ENCODE results near the gene GPR137.
A peak's percentile ranks its signal among the peaks of the same experiment; 100 is the strongest.
"Not testable (repeated sequence)": the region's sequence is repeated elsewhere in the genome, so short reads cannot be mapped to it uniquely, and the experiment has no call there.

Gene GPR137

GRCh38 chr11:64284962-64285884 is at the start of gene GPR137:
Gene GPR137 (plus strand): TSS chr11:64285848. CDS start chr11:64286525, 677 bp downstream.
- DNase-seq (ENCODE audit: low spot score), result peak; percentile 87

- DNase-seq (ENCODE audit: low spot score), result no peak
Measured at GRCh38 chr11:64237484-64237951, 48.1 kb upstream of the GPR137 start.

GRCh38 chr11:64238076-64238475 is 47.6 kb upstream of the GPR137 start:
- no peak for DNase-seq (ENCODE audit: low spot score)

- no peak for DNase-seq (ENCODE audit: low spot score)
Measured at GRCh38 chr11:64238999-64239398, 46.6 kb upstream of the GPR137 start.

GRCh38 chr11:64239662-64240434 is 45.8 kb upstream of the GPR137 start:
- no peak for DNase-seq (ENCODE audit: low spot score)

GRCh38 chr11:64240435-64241240 is 45.0 kb upstream of the GPR137 start, which contains the start of gene FKBP2:
Gene FKBP2 (plus strand): TSS chr11:64241095. CDS start chr11:64242388, 1,293 bp downstream.
- DNase-seq (ENCODE audit: low spot score), result peak; percentile 97

- DNase-seq (ENCODE audit: low spot score), result peak; percentile 99
Measured at GRCh38 chr11:64241241-64241490, 44.5 kb upstream of the GPR137 start.

GRCh38 chr11:64241491-64242374 is 43.9 kb upstream of the GPR137 start:
- no peak for DNase-seq (ENCODE audit: low spot score)

- no peak for DNase-seq (ENCODE audit: low spot score)
Measured at GRCh38 chr11:64243236-64243854, 42.3 kb upstream of the GPR137 start.

GRCh38 chr11:64244107-64244506 is 41.5 kb upstream of the GPR137 start:
- no peak for DNase-seq (ENCODE audit: low spot score)

GRCh38 chr11:64244966-64245365 is 40.7 kb upstream of the GPR137 start:
- DNase-seq (ENCODE audit: low spot score), result no peak

GRCh38 chr11:64245401-64245796 is 40.2 kb upstream of the GPR137 start:
- no peak for DNase-seq (ENCODE audit: low spot score)

- no peak for DNase-seq (ENCODE audit: low spot score)
Measured at GRCh38 chr11:64245797-64246620, 39.6 kb upstream of the GPR137 start.

GRCh38 chr11:64246621-64246870 is 39.1 kb upstream of the GPR137 start:
- not testable (repeated sequence) for DNase-seq (ENCODE audit: low spot score)

- peak; percentile 78 for DNase-seq (ENCODE audit: low spot score)
Measured at GRCh38 chr11:64246871-64247728, 38.5 kb upstream of the GPR137 start, which contains the start of gene PPP1R14B. Gene PPP1R14B (minus strand): TSS chr11:64246943. CDS start chr11:64246673, 270 bp downstream.

GRCh38 chr11:64247729-64248531 is 37.7 kb upstream of the GPR137 start:
- no peak for DNase-seq (ENCODE audit: low spot score)

GRCh38 chr11:64248578-64248977 is 37.1 kb upstream of the GPR137 start:
- no peak for DNase-seq (ENCODE audit: low spot score)

GRCh38 chr11:64249038-64249437 is 36.6 kb upstream of the GPR137 start:
- DNase-seq (ENCODE audit: low spot score), result no peak
